Right forelimb (tissue), 1 donor: Measurements from ENCODE around the gene SHCBP1.

Experiments
- DNase-seq: peaks from one replicate; pipeline ENCODE4 v3.0.0-alpha.2; 2018

Gene SHCBP1

GRCh38 chr16:46614006-46614405 is 7.2 kb downstream of the SHCBP1 start:
- no peak for DNase-seq

DNA sequence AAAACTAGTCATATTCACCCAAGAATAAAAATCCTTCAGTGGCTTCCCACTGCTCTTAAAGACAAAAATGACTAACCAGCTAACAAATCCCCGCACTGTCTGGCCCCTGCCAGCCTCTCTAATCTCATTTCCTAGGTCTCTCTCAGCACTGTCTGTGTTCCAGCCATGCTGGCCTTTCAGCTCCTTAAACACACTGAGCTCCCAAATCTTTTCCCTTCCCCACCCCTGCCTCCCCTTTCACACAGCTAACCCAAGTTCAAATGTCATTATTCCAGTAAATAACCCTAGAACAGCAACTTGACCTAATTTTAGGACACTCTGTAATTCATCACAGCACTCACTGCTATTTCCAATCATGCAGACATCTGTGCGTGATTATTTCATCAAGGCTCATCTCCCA is 7.8 kb downstream of the SHCBP1 start:
- no peak for DNase-seq

DNA sequence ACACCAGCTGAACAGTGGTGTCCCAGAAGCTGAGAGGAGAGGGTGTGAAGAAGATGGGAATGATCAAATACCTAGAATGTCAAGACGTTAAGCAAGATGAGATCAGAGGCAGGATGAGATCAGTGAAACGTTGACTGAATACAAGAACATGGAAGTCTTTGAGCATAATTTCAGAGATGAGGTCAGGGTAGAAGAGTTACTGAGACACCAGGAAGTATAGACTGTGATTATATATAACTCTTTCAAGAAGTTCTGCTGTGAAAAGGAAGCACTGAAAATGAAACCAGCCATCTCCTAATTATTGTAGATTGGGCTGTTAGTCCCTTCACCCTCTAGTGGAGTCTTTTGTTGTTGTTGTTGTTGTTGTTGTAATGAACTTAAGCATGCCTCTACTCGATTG is 9.1 kb downstream of the SHCBP1 start:
- DNase-seq: no peak

GRCh38 chr16:46607529-46607928 is 13.7 kb downstream of the SHCBP1 start:
- DNase-seq: no peak

DNA sequence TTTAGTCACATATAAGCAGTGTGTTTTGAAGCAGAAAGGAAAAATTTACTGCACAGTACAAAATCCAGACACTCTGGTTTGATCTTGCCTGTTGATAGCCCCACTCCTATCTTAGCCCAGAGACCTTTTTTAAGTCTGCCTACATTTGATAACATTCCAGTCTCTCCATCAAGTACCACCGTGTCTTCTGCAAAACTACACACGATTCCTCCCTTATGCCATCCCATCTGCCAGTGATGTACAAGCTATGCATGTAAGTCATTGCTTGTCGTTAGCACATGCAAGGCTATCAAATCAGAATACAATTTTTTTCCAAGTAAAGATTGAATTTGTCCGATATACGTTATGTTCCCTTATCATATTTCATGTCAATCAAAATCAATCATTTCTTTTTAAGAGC is 14.9 kb downstream of the SHCBP1 start:
- no peak for DNase-seq

- no peak for DNase-seq
These were observed 29.9 kb downstream of the SHCBP1 start for GRCh38 chr16:46591257-46591656.

DNA sequence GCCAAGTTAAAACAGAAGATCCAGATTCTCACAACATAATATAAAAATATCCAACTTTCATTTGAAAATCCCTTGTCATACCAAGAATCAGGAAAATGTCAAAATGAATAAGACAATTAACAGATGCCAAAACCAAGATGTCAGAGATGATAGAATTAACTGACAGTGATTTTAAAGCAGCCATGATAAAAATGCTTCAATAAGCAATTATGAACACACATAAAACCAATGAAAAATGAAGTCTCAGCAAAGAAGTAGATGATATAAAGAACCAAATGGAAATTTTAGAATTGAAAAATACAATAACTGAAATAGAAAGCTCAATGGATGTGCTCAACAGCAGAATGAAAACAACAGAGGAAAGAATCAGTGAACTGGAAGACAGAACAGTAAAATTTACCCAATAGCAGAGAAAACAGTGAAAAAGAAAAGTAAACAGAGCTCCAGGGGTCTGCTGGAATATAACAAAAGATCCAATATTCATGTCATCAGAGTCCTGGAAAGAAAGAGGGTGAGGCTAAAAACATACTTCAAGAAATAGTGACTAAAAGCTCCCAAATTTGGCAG is 35.1 kb downstream of the SHCBP1 start:
- DNase-seq: no peak

- DNase-seq: no peak
These were observed 38.1 kb downstream of the SHCBP1 start for GRCh38 chr16:46583036-46583435.

DNA sequence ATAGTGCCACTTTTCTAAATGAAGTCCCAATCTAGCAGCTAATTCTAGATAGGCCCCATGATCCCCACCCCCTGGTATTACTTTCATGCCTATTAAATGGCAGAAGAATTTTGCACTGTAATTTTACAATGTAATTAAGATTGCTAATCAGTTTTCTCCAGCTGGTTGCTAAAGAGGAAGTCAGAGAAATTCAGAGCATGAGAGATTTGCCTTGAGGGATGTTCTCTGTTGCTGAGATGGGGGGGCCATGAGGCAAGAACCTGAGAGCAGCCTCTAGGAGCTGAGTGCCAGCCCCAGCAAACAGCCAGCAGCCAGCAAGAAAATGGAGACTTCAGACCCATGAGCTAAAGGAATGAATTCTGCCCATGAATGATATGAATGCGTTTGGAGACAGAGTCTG is 38.9 kb downstream of the SHCBP1 start:
- no peak for DNase-seq

GRCh38 chr16:46577988-46578579 is 43.1 kb downstream of the SHCBP1 start:
- no peak for DNase-seq

GRCh38 chr16:46573834-46574159 is 47.4 kb downstream of the SHCBP1 start:
- DNase-seq: no peak

- DNase-seq: no peak
These were observed 48.0 kb downstream of the SHCBP1 start for GRCh38 chr16:46573008-46573833.

- no peak for DNase-seq
These were observed 51.9 kb downstream of the SHCBP1 start for GRCh38 chr16:46569231-46569735.

- no peak for DNase-seq
These were observed 52.5 kb downstream of the SHCBP1 start for GRCh38 chr16:46568472-46569230.

GRCh38 chr16:46562979-46563378 is 58.2 kb downstream of the SHCBP1 start:
- no peak for DNase-seq

DNA sequence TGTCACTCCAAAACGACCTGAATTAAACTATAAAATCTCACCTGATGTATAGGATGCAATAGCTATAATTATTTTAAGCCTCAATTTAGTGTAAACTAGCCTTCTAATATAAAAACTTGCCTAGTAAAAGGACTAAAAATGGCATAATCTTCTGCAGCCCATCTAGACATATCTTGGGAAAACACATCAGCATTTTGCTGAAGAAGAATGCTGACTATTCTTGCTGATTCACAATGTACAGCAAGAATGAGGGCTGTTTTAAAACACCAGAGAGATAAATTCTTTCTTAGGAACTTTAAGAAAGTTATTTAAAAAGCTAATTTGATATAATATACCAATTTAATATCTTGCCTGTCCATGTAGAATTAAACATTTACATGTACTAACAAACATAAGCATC is 63.2 kb downstream of the SHCBP1 start:
- no peak for DNase-seq

- no peak for DNase-seq
These were observed 65.2 kb downstream of the SHCBP1 start for GRCh38 chr16:46555951-46556350.

- DNase-seq: peak; percentile 58
These were observed 66.7 kb downstream of the SHCBP1 start for GRCh38 chr16:46554435-46554834.

DNA sequence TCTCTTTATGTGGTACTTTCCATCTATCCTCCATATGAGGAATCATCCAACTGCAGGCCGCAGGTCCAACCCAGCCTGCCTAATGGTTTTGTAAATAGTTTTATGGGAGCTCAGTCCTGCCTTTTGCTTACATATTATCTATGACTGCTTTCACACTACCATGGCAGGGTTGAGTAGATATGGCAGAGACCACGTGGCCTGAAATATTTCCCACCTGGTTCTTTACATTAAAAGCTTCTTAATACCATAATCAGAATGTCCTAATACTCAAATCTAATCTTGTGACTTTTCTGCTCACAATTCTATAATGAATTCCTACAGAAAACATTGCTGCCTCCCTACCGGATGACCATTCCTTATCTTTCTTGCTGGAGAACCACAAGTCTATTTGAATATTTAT is 71.7 kb downstream of the SHCBP1 start:
- DNase-seq: no peak
